ENCODE results near the gene AKAP7.

The AKAP7 gene

GRCh38 chr6:131199568-131200272, 64.5 kb downstream of the AKAP7 start:
- DNase-seq (ENCODE audit: low read depth, low spot score), result peak; percentile 37

- no peak for DNase-seq (ENCODE audit: low read depth, low spot score)
Measured at GRCh38 chr6:131205481-131206244, 70.4 kb downstream of the AKAP7 start.

- no peak for DNase-seq (ENCODE audit: low read depth, low spot score)
Measured at GRCh38 chr6:131206463-131207251, 71.4 kb downstream of the AKAP7 start.

- no peak for DNase-seq (ENCODE audit: low read depth, low spot score)
Measured at GRCh38 chr6:131208787-131209186, 73.5 kb downstream of the AKAP7 start.

GRCh38 chr6:131210469-131210868, 75.2 kb downstream of the AKAP7 start:
- DNase-seq (ENCODE audit: low read depth, low spot score), result no peak

GRCh38 chr6:131212024-131212423, 76.8 kb downstream of the AKAP7 start:
- DNase-seq (ENCODE audit: low read depth, low spot score), result no peak

GRCh38 chr6:131212913-131213312, 77.6 kb downstream of the AKAP7 start:
- no peak for DNase-seq (ENCODE audit: low read depth, low spot score)

- no peak for DNase-seq (ENCODE audit: low read depth, low spot score)
Measured at GRCh38 chr6:131213501-131213990, 78.3 kb downstream of the AKAP7 start.

- DNase-seq (ENCODE audit: low read depth, low spot score), result no peak
Measured at GRCh38 chr6:131215219-131215618, 80.0 kb downstream of the AKAP7 start.

- DNase-seq (ENCODE audit: low read depth, low spot score), result no peak
Measured at GRCh38 chr6:131216246-131216645, 81.0 kb downstream of the AKAP7 start.

- no peak for DNase-seq (ENCODE audit: low read depth, low spot score)
Measured at GRCh38 chr6:131222773-131223172, 87.5 kb downstream of the AKAP7 start.

- DNase-seq (ENCODE audit: low read depth, low spot score), result no peak
Measured at GRCh38 chr6:131223416-131223815, 88.1 kb downstream of the AKAP7 start.

GRCh38 chr6:131225127-131225526, 89.9 kb downstream of the AKAP7 start:
- no peak for DNase-seq (ENCODE audit: low read depth, low spot score)

GRCh38 chr6:131225959-131226358, 90.7 kb downstream of the AKAP7 start:
- no peak for DNase-seq (ENCODE audit: low read depth, low spot score)

GRCh38 chr6:131226459-131227157, 91.3 kb downstream of the AKAP7 start:
- no peak for DNase-seq (ENCODE audit: low read depth, low spot score)

GRCh38 chr6:131227158-131227543, 91.9 kb downstream of the AKAP7 start:
- DNase-seq (ENCODE audit: low read depth, low spot score), result no peak

GRCh38 chr6:131231103-131231502, 95.8 kb downstream of the AKAP7 start:
- DNase-seq (ENCODE audit: low read depth, low spot score), result no peak

- no peak for DNase-seq (ENCODE audit: low read depth, low spot score)
Measured at GRCh38 chr6:131231891-131232290, 96.6 kb downstream of the AKAP7 start.

GRCh38 chr6:131244942-131245341, 109.7 kb downstream of the AKAP7 start:
- DNase-seq (ENCODE audit: low read depth, low spot score), result no peak

GRCh38 chr6:131250122-131250521, 114.9 kb downstream of the AKAP7 start:
- DNase-seq (ENCODE audit: low read depth, low spot score), result no peak

GRCh38 chr6:131250936-131251335, 115.7 kb downstream of the AKAP7 start:
- DNase-seq (ENCODE audit: low read depth, low spot score), result no peak

All from activated CD4-positive, CD25-positive, alpha-beta regulatory T cell treated with anti-CD3 and anti-CD28 coated beads, Interleukin-2, amount 50 U/mL, for 16 hours (primary cell).